ENCODE results near the gene DEPP1.

Gene DEPP1

GRCh38 chr10:44966129-44966815 lies 12.3 kb downstream of the DEPP1 start:
- no peak for DNase-seq

- peak in 2 of 14 donors; percentile 20 to 30 for DNase-seq
These were observed 12.9 kb downstream of the DEPP1 start for GRCh38 chr10:44965651-44966097.

- no peak for DNase-seq
These were observed 13.5 kb downstream of the DEPP1 start for GRCh38 chr10:44965104-44965503.

- peak; percentile 38 to 99 (median 92) for DNase-seq
These were observed 14.6 kb downstream of the DEPP1 start for GRCh38 chr10:44963772-44964633.

- peak in 2 of 14 donors; percentile 52 to 63 for DNase-seq
These were observed 15.5 kb downstream of the DEPP1 start for GRCh38 chr10:44962870-44963738.

- DNase-seq: no peak
These were observed 16.5 kb downstream of the DEPP1 start for GRCh38 chr10:44961931-44962750.

GRCh38 chr10:44961230-44961571 lies 17.4 kb downstream of the DEPP1 start:
- peak in 1 of 14 donors; percentile 21 for DNase-seq

- peak in 1 of 14 donors; percentile 31 for DNase-seq
These were observed 18.0 kb downstream of the DEPP1 start for GRCh38 chr10:44960482-44961229.

GRCh38 chr10:44960088-44960460 lies 18.5 kb downstream of the DEPP1 start:
- no peak for DNase-seq

- DNase-seq: peak; percentile 82 to 95 (median 90)
These were observed 19.1 kb downstream of the DEPP1 start, which contains the start of gene RASSF4 for GRCh38 chr10:44959247-44960087. RASSF4 (plus strand) TSS chr10:44959802; CDS start chr10:44970203, 10,401 bp downstream.

GRCh38 chr10:44958898-44959246 lies 19.7 kb downstream of the DEPP1 start:
- no peak for DNase-seq

- peak in 1 of 14 donors; percentile 69 for DNase-seq
These were observed 20.3 kb downstream of the DEPP1 start for GRCh38 chr10:44958196-44958897.

GRCh38 chr10:44956717-44957706 lies 21.6 kb downstream of the DEPP1 start:
- DNase-seq: no peak

GRCh38 chr10:44956226-44956625 lies 22.4 kb downstream of the DEPP1 start:
- no peak for DNase-seq

- DNase-seq: peak in 1 of 14 donors; percentile 90
These were observed 23.1 kb downstream of the DEPP1 start for GRCh38 chr10:44955413-44956070.

- DNase-seq: no peak
These were observed 23.6 kb downstream of the DEPP1 start for GRCh38 chr10:44954962-44955361.

GRCh38 chr10:44954042-44954441 lies 24.6 kb downstream of the DEPP1 start:
- no peak for DNase-seq
